Esophagus (tissue), 2 donors: ENCODE results near the gene VPREB1. TPM values are rescaled to one million over a fixed set of nuclear protein-coding genes. Genes with fewer than 3 reads are reported as not detected.

Source experiments
- H3K27ac ChIP-seq, 2 donors: one replicate each; pipeline ENCODE4 v1.5.1; 2013; ENCODE audit warnings: low read depth in 2 of 2, mild to moderate bottlenecking in 2 of 2, inconsistent platforms in 1 of 2, low read length in 1 of 2, moderate library complexity in 1 of 2
- H3K27me3 ChIP-seq, 2 donors: one replicate each; pipeline ENCODE4 v1.6.1; 2013; ENCODE audit warnings: low read length in 2 of 2, control low read depth in 1 of 2, mild to moderate bottlenecking in 1 of 2; ENCODE audit not compliant: insufficient read depth in 2 of 2, control insufficient read depth in 1 of 2
- H3K36me3 ChIP-seq, 2 donors: one replicate each; pipeline ENCODE4 v1.6.1; 2013; ENCODE audit warnings: low read length in 1 of 2; ENCODE audit not compliant: control insufficient read depth in 2 of 2, insufficient read depth in 2 of 2
- H3K4me1 ChIP-seq, 2 donors: one replicate each; pipeline ENCODE4 v1.6.1; 2013; ENCODE audit warnings: low read length in 1 of 2; ENCODE audit not compliant: control insufficient read depth in 2 of 2, insufficient read depth in 2 of 2
- H3K4me3 ChIP-seq, 2 donors: one replicate each; pipeline ENCODE4 v1.5.1; 2013; ENCODE audit warnings: low read length in 2 of 2, mild to moderate bottlenecking in 2 of 2, low read depth in 1 of 2, moderate library complexity in 1 of 2
- H3K9me3 ChIP-seq, 2 donors: one replicate each; pipeline ENCODE4 v1.6.1; 2013; ENCODE audit warnings: mild to moderate bottlenecking in 2 of 2, low read depth in 1 of 2, low read length in 1 of 2, moderate library complexity in 1 of 2; ENCODE audit not compliant: control insufficient read depth in 2 of 2, insufficient read depth in 1 of 2
- WGBS, 2 donors: extraction: QIAGEN DNeasy Blood & Tissue Kit; methylation state at CpG; one replicate each; pipeline ENCODE4 v1.1.7; 2013; 5-methylcytosine and 5-hydroxymethylcytosine counted together
- polyA plus RNA-seq, 2 donors: library from polyadenylated mRNA; stranded (reverse); fragments of 200-250 nt; gene quantifications; one replicate each; pipeline ENCODE4 v1.2.3, GENCODE V29; 2013
- donor health status: healthy with polysubstance abuse.
- donor health status: Bipolar disorder and iron deficiency.

The VPREB1 gene
- polyA plus RNA-seq, 2 donors = not detected

GRCh38 chr22:22228921-22229320 lies 15.7 kb upstream of the VPREB1 start:
- WGBS, 2 donors = 70 to 83% methylated on average over 8 of the region's 8 CpGs
- no peak overlapping the region for H3K4me3 ChIP-seq
- H3K36me3 ChIP-seq = no peaks in the 10 kb centered on the region
- H3K9me3 ChIP-seq = no peaks in the 10 kb centered on the region
- no peak overlapping the region for H3K27ac ChIP-seq
- no peaks in the 10 kb centered on the region for H3K27me3 ChIP-seq
- H3K4me1 ChIP-seq = no peaks in the 10 kb centered on the region

GRCh38 chr22:22229683-22230420 lies 14.7 kb upstream of the VPREB1 start:
- Histone ChIP-seq H3K4me3 (no peak overlapping the region), H3K9me3 (no peaks in the 10 kb centered on the region), H3K36me3 (no peaks in the 10 kb centered on the region), H3K27me3 (no peaks in the 10 kb centered on the region), H3K4me1 (no peaks in the 10 kb centered on the region), H3K27ac (no peak overlapping the region)
- WGBS, 2 donors = 46 to 71% methylated on average over 6 of the region's 6 CpGs

GRCh38 chr22:22230438-22230837 lies 14.1 kb upstream of the VPREB1 start:
- H3K27me3 ChIP-seq = no peaks in the 10 kb centered on the region
- 70 to 80% methylated on average over 9 of the region's 9 CpGs for WGBS, 2 donors
- H3K9me3 ChIP-seq = no peaks in the 10 kb centered on the region
- H3K36me3 ChIP-seq = no peaks in the 10 kb centered on the region
- no peaks in the 10 kb centered on the region for H3K4me1 ChIP-seq
- H3K27ac ChIP-seq = no peak overlapping the region
- no peak overlapping the region for H3K4me3 ChIP-seq

GRCh38 chr22:22233081-22233480 lies 11.5 kb upstream of the VPREB1 start:
- Histone ChIP-seq H3K36me3 (no peaks in the 10 kb centered on the region), H3K27me3 (no peaks in the 10 kb centered on the region), H3K4me1 (no peaks in the 10 kb centered on the region), H3K4me3 (no peak overlapping the region), H3K27ac (no peak overlapping the region), H3K9me3 (no peaks in the 10 kb centered on the region)
- WGBS, 2 donors = 81 to 85% methylated on average over 5 of the region's 5 CpGs

- Histone ChIP-seq H3K27me3 (no peaks in the 10 kb centered on the region), H3K4me1 (no peaks in the 10 kb centered on the region), H3K4me3 (no peak overlapping the region), H3K9me3 (no peaks in the 10 kb centered on the region), H3K27ac (no peak overlapping the region), H3K36me3 (no peaks in the 10 kb centered on the region)
- 14 to 16% methylated on average over 2 of the region's 2 CpGs for WGBS, 2 donors
Observed at GRCh38 chr22:22235558-22235957, 9.0 kb upstream of the VPREB1 start.

- Histone ChIP-seq H3K9me3 (no peaks in the 10 kb centered on the region), H3K36me3 (no peaks in the 10 kb centered on the region), H3K27me3 (no peaks in the 10 kb centered on the region), H3K4me1 (no peaks in the 10 kb centered on the region), H3K27ac (no peak overlapping the region), H3K4me3 (no peak overlapping the region)
- WGBS, 2 donors = 85 to 88% methylated on average over 4 of the region's 4 CpGs
Observed at GRCh38 chr22:22237521-22237920, 7.1 kb upstream of the VPREB1 start.

DNA sequence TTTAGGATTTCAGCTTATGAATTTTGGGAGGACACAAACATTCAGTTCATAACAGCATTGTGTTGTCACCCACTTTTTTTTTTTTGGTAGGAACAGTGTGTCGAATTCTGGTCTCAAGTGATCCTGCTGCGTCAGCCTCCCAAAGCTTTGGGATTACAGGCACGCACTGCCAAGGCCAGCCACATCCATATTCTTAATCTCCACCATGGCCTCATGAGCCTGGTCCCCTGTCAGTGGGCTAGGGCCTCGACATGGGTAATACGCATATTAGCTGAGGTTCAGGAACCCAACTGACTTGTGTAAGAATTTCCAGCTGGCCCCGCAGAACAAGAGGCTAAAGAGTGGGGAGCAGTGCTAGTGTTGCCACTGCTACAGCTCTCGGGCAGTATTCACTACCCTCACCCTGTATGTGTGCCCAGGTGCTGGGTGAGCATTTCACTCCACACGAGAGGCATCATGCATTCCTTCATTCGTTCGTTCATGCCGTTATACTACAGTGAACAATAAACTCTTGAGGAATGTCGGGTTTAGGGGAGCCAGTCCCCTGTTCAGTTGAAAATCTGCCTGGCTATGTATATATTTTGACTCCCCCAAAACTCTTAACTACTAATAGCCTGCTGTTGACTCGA lies 5.2 kb upstream of the VPREB1 start:
- Histone ChIP-seq H3K4me3 (no peak overlapping the region), H3K9me3 (no peaks in the 10 kb centered on the region), H3K27me3 (no peaks in the 10 kb centered on the region), H3K4me1 (no peaks in the 10 kb centered on the region), H3K27ac (no peak overlapping the region), H3K36me3 (no peaks in the 10 kb centered on the region)
- WGBS, 2 donors = 76 to 79% methylated on average over 13 of the region's 13 CpGs

- Histone ChIP-seq H3K9me3 (no peaks in the 10 kb centered on the region), H3K27ac (no peak overlapping the region), H3K36me3 (no peaks in the 10 kb centered on the region), H3K27me3 (no peaks in the 10 kb centered on the region), H3K4me3 (no peak overlapping the region), H3K4me1 (no peaks in the 10 kb centered on the region)
- 68 to 76% methylated on average over 7 of the region's 7 CpGs for WGBS, 2 donors
Observed at GRCh38 chr22:22241554-22241898, 3.1 kb upstream of the VPREB1 start.

DNA sequence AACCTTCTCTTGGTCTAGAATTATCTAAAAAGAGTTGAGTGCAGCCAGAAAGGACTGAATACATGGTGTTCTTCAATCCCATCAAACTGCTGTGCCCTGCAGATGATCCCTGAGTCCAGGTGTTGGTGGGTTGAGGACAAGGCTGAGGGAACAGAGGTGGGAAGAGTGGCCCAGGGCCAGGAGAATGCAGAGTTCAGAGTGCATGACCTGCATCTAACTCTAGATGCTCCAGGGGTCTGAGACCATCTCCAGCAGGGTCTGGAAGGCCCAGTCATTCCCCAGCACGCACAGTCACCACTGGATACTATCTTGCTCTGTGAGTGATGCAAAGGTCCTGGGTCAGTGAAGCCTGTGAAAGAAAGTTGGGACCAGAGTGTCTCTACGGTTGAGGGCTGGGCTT lies 2.1 kb upstream of the VPREB1 start:
- Histone ChIP-seq H3K4me1 (no peaks in the 10 kb centered on the region), H3K36me3 (no peaks in the 10 kb centered on the region), H3K27me3 (no peaks in the 10 kb centered on the region), H3K9me3 (no peaks in the 10 kb centered on the region), H3K4me3 (no peak overlapping the region), H3K27ac (no peak overlapping the region)
- whole genome bisulfite sequencing, 2 donors = 63 to 73% methylated on average over 2 of the region's 2 CpGs
